Motor neuron (in vitro differentiated cells): ENCODE data around the gene JAML. TPM values are rescaled to one million over a fixed set of nuclear protein-coding genes. Genes with fewer than 3 reads are reported as not detected.
A peak's percentile ranks its signal among the peaks of the same experiment; 100 is the strongest.

Experiments
- ATAC-seq, 8 experiments: fragments of 200-7000 bp; cut with Tn5 transposase; replicated peaks in 6 of 8; 2 replicates each; pipeline ENCODE4 v1.8.0; 2021; ENCODE audit warnings: mild to moderate bottlenecking in 8 of 8, moderate library complexity in 8 of 8
- H3K27ac ChIP-seq, 2 donors: fragments of 250-450 bp; sonication (Bioruptor Pico); 2 replicates each; pipeline ENCODE4 v1.9.0; 2021; ENCODE audit warnings: antibody characterized with exemption in 2 of 2, mild to moderate bottlenecking in 2 of 2, moderate library complexity in 1 of 2
- H3K4me1 ChIP-seq, 2 donors: fragments of 250-450 bp; sonication (Bioruptor Pico); replicated peaks in 1 of 2; 2 replicates each; pipeline ENCODE4 v1.6.1; 2021; ENCODE audit warnings: antibody characterized with exemption in 2 of 2, mild to moderate bottlenecking in 2 of 2, moderate library complexity in 1 of 2
- H3K4me3 ChIP-seq, 5 donors: fragments of 250-450 bp; sonication (Bioruptor Pico); 2 replicates each; pipeline ENCODE4 v1.9.0; 2021; ENCODE audit warnings: antibody characterized with exemption in 5 of 5, mild to moderate bottlenecking in 5 of 5, moderate library complexity in 4 of 5
- WGBS, 10 experiments: fragments of 450-650 bp; shearing (Covaris generic); methylation state at CpG; one replicate each; pipeline ENCODE4 v1.0.0; 2022; 5-methylcytosine and 5-hydroxymethylcytosine counted together
- in situ Hi-C, 9 experiments: fragments of 400-800 bp; cut with MboI; loops; one replicate each; pipeline ENCODE4 v1.15.0; 2021; ENCODE audit warnings: low sequenced_read_pairs in 9 of 9, low pct_unique_long_range_greater_than_20kb in 2 of 9; ENCODE audit not compliant: unreplicated experiment in 9 of 9
- total RNA-seq, 8 experiments: library from RNA; unstranded; fragments of 300-600 nt; gene quantifications; 2 replicates each; pipeline versions ENCODE4 v1.2.3 to v1.2.4, GENCODE V29; 2022

JAML gene
- total RNA-seq, 8 experiments from 2014 or later, result 0.13 to 3.1 (median 1.4) TPM; not detected in 1

GRCh38 chr11:118251858-118252652 is 27.2 kb upstream of the JAML start, which contains the start of gene MPZL3:
Gene MPZL3, minus strand, starts transcription at chr11:118252365. Its CDS starts 71 bp downstream, at chr11:118252294.
- in situ Hi-C loops, result no loop called here
- Histone ChIP-seq H3K27ac (no peak within 1 kb of the TSS), H3K4me3 (peak within 1 kb of the TSS in 2 of 5 donors; percentile 19 to 36), H3K4me1 (no peaks in the 10 kb centered on the region)
- peak in 4 of 8 experiments; percentile 78 to 95 (median 85) for ATAC-seq
- 7 to 100% (median 49%) methylated on average over 3 to 16 of the region's 33 CpGs for WGBS, 10 experiments

GRCh38 chr11:118247041-118247440 is 22.2 kb upstream of the JAML start:
- no peak overlapping the region for H3K4me3 ChIP-seq
- WGBS, 10 experiments, result 57 to 100% (median 91%) methylated on average over 1 of the region's 1 CpG; no CpG with 5 or more reads in 6 of the 10 experiments
- no peak overlapping the region for H3K27ac ChIP-seq
- in situ Hi-C loops, result no loop called here
- H3K4me1 ChIP-seq, result peaks cover 0 to 6% of the 10 kb centered on the region in 2 donors
- no peak for ATAC-seq

GRCh38 chr11:118245936-118246562 is 21.2 kb upstream of the JAML start:
- Histone ChIP-seq H3K27ac (no peak overlapping the region), H3K4me3 (no peak overlapping the region), H3K4me1 (peaks cover 0 to 11% of the 10 kb centered on the region in 2 donors)
- no peak for ATAC-seq
- WGBS, 10 experiments, result 68 to 100% (median 99%) methylated on average over 2 to 3 of the region's 3 CpGs
- in situ Hi-C loops, result no loop called here

- ATAC-seq, result no peak
- WGBS, 10 experiments, result 29 to 90% (median 50%) methylated on average over 1 to 3 of the region's 3 CpGs
- in situ Hi-C loops, result no loop called here
These were observed 19.4 kb upstream of the JAML start for GRCh38 chr11:118243993-118244762.

GRCh38 chr11:118243161-118243560 is 18.4 kb upstream of the JAML start:
- in situ Hi-C loops, result no loop called here
- H3K27ac ChIP-seq, result no peak overlapping the region
- 25 to 83% (median 51%) methylated on average over 2 to 7 of the region's 8 CpGs; no CpG with 5 or more reads in 3 of the 10 experiments for WGBS, 10 experiments
- ATAC-seq, result no peak
- H3K4me1 ChIP-seq, result peaks cover 0 to 15% of the 10 kb centered on the region in 2 donors
- no peak overlapping the region for H3K4me3 ChIP-seq

More at GRCh38 chr11:118243993-118244762, 19.4 kb upstream of the JAML start:
- Histone ChIP-seq H3K27ac (no peak overlapping the region), H3K4me1 (peaks cover 0 to 15% of the 10 kb centered on the region in 2 donors), H3K4me3 (no peak overlapping the region)

- WGBS, 10 experiments, result 43 to 100% (median 80%) methylated on average over 1 of the region's 1 CpG; no CpG with 5 or more reads in 5 of the 10 experiments
- peaks cover 0 to 15% of the 10 kb centered on the region in 2 donors for H3K4me1 ChIP-seq
- no peak overlapping the region for H3K4me3 ChIP-seq
- in situ Hi-C loops, result no loop called here
- peak in 1 of 8 experiments; percentile 13 for ATAC-seq
- no peak overlapping the region for H3K27ac ChIP-seq
These were observed 16.9 kb upstream of the JAML start for GRCh38 chr11:118241764-118242098.

GRCh38 chr11:118240999-118241763 is 16.4 kb upstream of the JAML start:
- in situ Hi-C loops, result no loop called here
- 60 to 100% (median 89%) methylated on average over 1 to 7 of the region's 9 CpGs; no CpG with 5 or more reads in 1 of the 10 experiments for WGBS, 10 experiments
- H3K4me3 ChIP-seq, result no peak overlapping the region
- H3K4me1 ChIP-seq, result peaks cover 0 to 15% of the 10 kb centered on the region in 2 donors
- no peak overlapping the region for H3K27ac ChIP-seq
- peak in 6 of 8 experiments; percentile 28 to 82 (median 76) for ATAC-seq

- no peak for ATAC-seq
- Histone ChIP-seq H3K4me1 (peaks cover 0 to 15% of the 10 kb centered on the region in 2 donors), H3K27ac (no peak overlapping the region), H3K4me3 (no peak overlapping the region)
- in situ Hi-C loops, result no loop called here
- 59 to 80% (median 68%) methylated on average over 1 to 5 of the region's 5 CpGs for WGBS, 10 experiments
These were observed 14.8 kb upstream of the JAML start for GRCh38 chr11:118239509-118240205.

- 0 to 100% (median 38%) methylated on average over 1 of the region's 1 CpG; no CpG with 5 or more reads in 2 of the 10 experiments for WGBS, 10 experiments
- in situ Hi-C loops, result no loop called here
- peaks cover 0 to 15% of the 10 kb centered on the region in 2 donors for H3K4me1 ChIP-seq
- peak in 3 of 8 experiments; percentile 23 to 72 (median 66) for ATAC-seq
- H3K4me3 ChIP-seq, result no peak overlapping the region
- no peak overlapping the region for H3K27ac ChIP-seq
These were observed 14.1 kb upstream of the JAML start for GRCh38 chr11:118238929-118239328.

- Histone ChIP-seq H3K4me1 (peaks cover 0 to 15% of the 10 kb centered on the region in 2 donors), H3K4me3 (no peak overlapping the region), H3K27ac (no peak overlapping the region)
- in situ Hi-C loops, result no loop called here
- ATAC-seq, result peak in 2 of 8 experiments; percentile 60 to 61
- 53 to 100% (median 83%) methylated on average over 1 to 2 of the region's 2 CpGs; no CpG with 5 or more reads in 3 of the 10 experiments for WGBS, 10 experiments
These were observed 13.6 kb upstream of the JAML start for GRCh38 chr11:118238421-118238820.

GRCh38 chr11:118236170-118236569 is 11.4 kb upstream of the JAML start:
- 0 to 69% (median 47%) methylated on average over 1 to 2 of the region's 2 CpGs; no CpG with 5 or more reads in 2 of the 10 experiments for WGBS, 10 experiments
- no peak overlapping the region for H3K27ac ChIP-seq
- ATAC-seq, result no peak
- H3K4me3 ChIP-seq, result no peak overlapping the region
- peaks cover 0 to 5% of the 10 kb centered on the region in 2 donors for H3K4me1 ChIP-seq
- in situ Hi-C loops, result no loop called here

GRCh38 chr11:118234833-118235232 is 10.0 kb upstream of the JAML start:
- Histone ChIP-seq H3K27ac (no peak overlapping the region), H3K4me3 (no peak overlapping the region), H3K4me1 (no peaks in the 10 kb centered on the region)
- in situ Hi-C loops, result no loop called here
- ATAC-seq, result peak in 3 of 8 experiments; percentile 12 to 49 (median 16)
- 6 to 94% (median 79%) methylated on average over 1 to 5 of the region's 5 CpGs; no CpG with 5 or more reads in 2 of the 10 experiments for WGBS, 10 experiments
